Fibroblast of lung (primary cell): ENCODE results near the gene PTGFRN. TPM values are rescaled to one million over a fixed set of nuclear protein-coding genes. Genes with fewer than 3 reads are reported as not detected.
"Not testable (repeated sequence)": the region's sequence is repeated elsewhere in the genome, so short reads cannot be mapped to it uniquely, and the experiment has no call there.

Experiments
- DNase-seq, 2 donors: peaks; one replicate each; pipeline versions ENCODE4 v3.0.0 to v3.0.0-alpha.2; 2010; ENCODE audit warnings: low read depth in 2 of 2
- H2AFZ ChIP-seq: 2 replicates; pipeline ENCODE4 v1.5.1; 2012; ENCODE audit warnings: low read length, control low read depth, inconsistent platforms
- H3K27ac ChIP-seq: 2 replicates; pipeline ENCODE4 v1.5.1; 2011; ENCODE audit warnings: low read length, control low read depth; ENCODE audit not compliant: insufficient read depth
- H3K27me3 ChIP-seq: 2 replicates; pipeline ENCODE4 v1.5.1; 2011; ENCODE audit warnings: mild to moderate bottlenecking, low read length; ENCODE audit not compliant: control insufficient read depth, insufficient read depth
- H3K36me3 ChIP-seq: 2 replicates; pipeline ENCODE4 v1.5.1; 2011; ENCODE audit warnings: low read length; ENCODE audit not compliant: control insufficient read depth, insufficient read depth
- H3K4me1 ChIP-seq: 2 replicates; pipeline ENCODE4 v1.5.1; 2011; ENCODE audit warnings: low read length; ENCODE audit not compliant: control insufficient read depth, insufficient read depth; ENCODE audit errors: extremely low read depth
- H3K4me2 ChIP-seq: 2 replicates; pipeline ENCODE4 v1.5.1; 2011; ENCODE audit warnings: low read length, control low read depth; ENCODE audit not compliant: insufficient read depth; ENCODE audit errors: extremely low read depth
- H3K4me3 ChIP-seq, 4 experiments: fragments of 200-600 bp in 1 of 4; sonication (generic) in 1 of 4; replicated peaks in 1 of 4; 2 replicates each; pipeline ENCODE4 v1.5.1; 2011 to 2016; ENCODE audit warnings: low read length in 4 of 4, low read depth in 3 of 4, mild to moderate bottlenecking in 3 of 4, control low read depth in 2 of 4, inconsistent platforms in 1 of 4, mixed read lengths in 1 of 4; ENCODE audit not compliant: insufficient read depth in 1 of 4; ENCODE audit errors: control extremely low read depth in 1 of 4
- H3K79me2 ChIP-seq: 2 replicates; pipeline ENCODE4 v1.5.1; 2012; ENCODE audit warnings: mild to moderate bottlenecking, low read length, inconsistent platforms; ENCODE audit not compliant: control insufficient read depth, insufficient read depth
- H3K9ac ChIP-seq: 2 replicates; pipeline ENCODE4 v1.5.1; 2011; ENCODE audit warnings: mild to moderate bottlenecking, low read length, control low read depth; ENCODE audit not compliant: insufficient read depth
- H3K9me3 ChIP-seq: 2 replicates; pipeline ENCODE4 v1.5.1; 2012; ENCODE audit warnings: low read depth, low read length; ENCODE audit not compliant: control insufficient read depth, insufficient read depth
- H4K20me1 ChIP-seq: 2 replicates; pipeline ENCODE4 v1.5.1; 2011; ENCODE audit warnings: low read length; ENCODE audit not compliant: control insufficient read depth, insufficient read depth; ENCODE audit errors: extremely low read depth
- CTCF ChIP-seq, 2 donors: IDR thresholded peaks in 1 of 2; conservative IDR thresholded peaks in 1 of 2; 1 replicate in 1 of 2; 2 replicates in 1 of 2; pipeline ENCODE4 v1.5.1; 2011 to 2012; ENCODE audit warnings: low read length in 2 of 2, control low read depth in 1 of 2, inconsistent platforms in 1 of 2, low read depth in 1 of 2, mild to moderate bottlenecking in 1 of 2
- EZH2 ChIP-seq: IDR thresholded peaks from 2 replicates; pipeline ENCODE4 v1.5.1; 2012; ENCODE audit warnings: low read length, control low read depth, mild to moderate bottlenecking; ENCODE audit errors: missing control alignments
- polyA plus RNA-seq, 2 donors: library from polyadenylated mRNA; depleted of rRNA in 1 of 2; stranded (reverse) in 1 of 2; unstranded in 1 of 2; fragments of >200 nt; gene quantifications; 2 replicates each; pipeline ENCODE4 v1.2.1, GENCODE V29; 2011 to 2012; ENCODE audit warnings: missing spikeins in 1 of 2
- total RNA-seq: library from RNA; depleted of rRNA; stranded (reverse); fragments of >200 nt; gene quantifications from 2 replicates; pipeline ENCODE4 v1.2.1, GENCODE V29; 2014

Gene PTGFRN
- total and polyA plus RNA-seq, 2 donors (not counting 1 experiment from before 2014, with no cell fraction given) = 0.72 to 1.2 TPM

GRCh38 chr1:116971965-116972673 is 62.4 kb downstream of the PTGFRN start:
- Histone ChIP-seq H3K4me2 (no peak overlapping the region), H3K4me1 (no peaks in the 10 kb centered on the region), H3K27me3 (no peaks in the 10 kb centered on the region), H3K27ac (no peak overlapping the region), H2AFZ (no peak overlapping the region), H3K9me3 (no peaks in the 10 kb centered on the region), H4K20me1 (no peaks in the 10 kb centered on the region), H3K79me2 (no peaks in the 10 kb centered on the region), H3K4me3 (no peak overlapping the region), H3K9ac (no peak overlapping the region), H3K36me3 (no peaks in the 10 kb centered on the region)
- peak in 1 of 2 donors; percentile 25 for DNase-seq
- no peak for TF ChIP-seq CTCF (conservative IDR thresholded peaks at IDR 0.05 in 1 of 2, IDR thresholded peaks at IDR 0.05 in 1 of 2; ENCODE audit: low read depth in 1 of 2, low read length in 2 of 2)
- TF ChIP-seq EZH2 = no peak

- H4K20me1 ChIP-seq = no peaks in the 10 kb centered on the region
- H3K4me1 ChIP-seq = no peaks in the 10 kb centered on the region
- no peak overlapping the region for H3K4me3 ChIP-seq
- H3K9ac ChIP-seq = no peak overlapping the region
- H3K27me3 ChIP-seq = no peaks in the 10 kb centered on the region
- H3K36me3 ChIP-seq = no peaks in the 10 kb centered on the region
- H2AFZ ChIP-seq = no peak overlapping the region
- H3K79me2 ChIP-seq = no peaks in the 10 kb centered on the region
- H3K4me2 ChIP-seq = no peak overlapping the region
- DNase-seq = peak in 1 of 2 donors; percentile 58
- H3K9me3 ChIP-seq = no peaks in the 10 kb centered on the region
- H3K27ac ChIP-seq = no peak overlapping the region
- TF ChIP-seq CTCF (conservative IDR thresholded peaks at IDR 0.05 in 1 of 2, IDR thresholded peaks at IDR 0.05 in 1 of 2; ENCODE audit: low read depth in 1 of 2, low read length in 2 of 2) (no peak), EZH2 (no peak)
Observed at GRCh38 chr1:116972674-116973030, 62.9 kb downstream of the PTGFRN start.

GRCh38 chr1:116980309-116980708 is 70.6 kb downstream of the PTGFRN start:
- not testable (repeated sequence) for H3K4me1 ChIP-seq, H3K36me3 ChIP-seq, H2AFZ ChIP-seq, H3K9me3 ChIP-seq, H3K4me2 ChIP-seq, H3K27me3 ChIP-seq, H3K27ac ChIP-seq, H3K4me3 ChIP-seq, DNase-seq, H4K20me1 ChIP-seq, H3K79me2 ChIP-seq, H3K9ac ChIP-seq
